ENCODE results near the gene NR6A1.

The NR6A1 gene

DNA sequence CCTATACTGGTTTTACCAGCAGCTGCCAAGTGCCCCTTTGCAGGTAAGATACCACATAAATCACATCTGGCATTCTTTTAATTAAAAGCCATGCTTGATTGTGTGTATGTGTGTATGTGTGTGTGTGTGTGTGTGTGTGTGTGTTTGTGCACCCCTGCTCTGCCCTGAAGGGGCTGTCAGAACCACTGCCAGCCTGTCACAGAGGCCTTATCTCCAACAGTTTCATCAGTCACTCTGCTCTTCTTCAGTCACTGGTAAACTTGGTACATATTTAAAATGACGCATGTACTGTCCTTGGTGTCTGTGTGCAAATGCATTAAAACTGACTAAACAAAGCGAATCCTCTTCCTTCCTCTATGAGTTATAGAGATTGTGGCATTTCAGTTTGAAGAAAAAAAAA, 244.9 kb downstream of the NR6A1 start:
- no peak for DNase-seq (ENCODE audit: low read depth in 2 of 2)

DNA sequence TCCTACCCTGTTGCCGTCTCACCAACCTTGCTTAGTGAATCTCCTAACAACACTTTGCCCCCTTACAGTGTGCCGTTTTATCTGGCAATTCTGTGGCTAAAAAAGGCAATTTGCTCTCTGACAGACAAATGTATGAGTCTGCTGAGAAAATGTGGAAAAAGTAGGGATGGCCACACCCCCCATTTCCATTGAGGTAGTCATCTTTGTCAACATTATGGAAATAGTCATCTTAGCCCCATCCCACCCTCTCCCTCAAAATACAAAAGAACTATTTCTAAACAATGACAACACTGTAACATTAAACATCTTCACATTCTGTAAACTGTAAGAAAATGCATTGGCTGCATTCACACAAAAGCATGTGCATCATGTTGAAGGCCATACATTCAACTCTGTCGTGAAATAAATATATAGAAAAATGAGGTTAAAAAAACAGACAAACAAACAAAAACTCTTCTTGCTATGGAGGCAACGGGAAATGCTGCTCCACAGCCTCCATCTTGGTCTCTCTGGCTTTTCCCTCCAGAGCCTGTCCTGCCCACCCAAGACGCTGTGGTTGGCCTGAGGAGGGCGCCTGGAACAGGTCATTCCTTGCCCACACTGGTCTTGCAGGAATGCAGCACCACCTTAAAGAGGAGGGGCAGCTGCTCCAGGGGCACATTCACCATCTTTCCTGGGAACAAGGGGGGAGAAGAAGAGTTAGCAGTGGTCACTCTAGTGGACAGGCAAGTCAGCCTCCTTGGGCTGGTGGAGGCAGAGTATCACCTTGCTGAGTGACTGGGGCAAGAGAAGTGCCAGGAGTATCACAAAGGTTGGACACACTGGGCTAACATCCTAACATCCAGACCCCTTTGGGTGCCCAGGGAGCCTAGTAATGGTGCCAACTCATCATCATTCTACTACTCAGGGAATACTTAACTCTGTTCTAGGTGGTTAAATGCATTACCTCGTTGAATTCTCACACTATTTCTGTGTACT, 248.7 kb downstream of the NR6A1 start:
- DNase-seq (ENCODE audit: low read depth in 2 of 2): no peak

DNA sequence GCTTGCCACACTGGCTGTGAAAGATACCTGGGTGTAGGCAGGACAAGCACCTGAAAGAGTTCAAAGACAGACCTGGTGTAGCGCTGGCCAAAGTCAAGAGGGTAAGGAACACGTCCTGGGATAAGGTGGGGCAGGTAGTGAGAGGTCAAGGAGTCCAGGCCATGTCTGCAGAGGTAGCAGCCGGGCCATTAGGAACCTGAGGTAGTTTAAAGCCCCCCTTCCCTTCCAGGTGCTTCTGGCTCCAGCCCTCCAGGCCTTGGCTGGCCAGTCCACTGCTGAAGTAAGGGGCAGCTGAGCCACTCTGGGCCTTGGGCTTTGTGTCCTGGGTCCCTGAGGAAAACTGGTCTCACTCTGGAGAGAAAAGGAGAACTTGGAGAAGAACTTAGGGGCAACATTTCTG, 250.0 kb downstream of the NR6A1 start:
- no peak for DNase-seq (ENCODE audit: low read depth in 2 of 2)

DNA sequence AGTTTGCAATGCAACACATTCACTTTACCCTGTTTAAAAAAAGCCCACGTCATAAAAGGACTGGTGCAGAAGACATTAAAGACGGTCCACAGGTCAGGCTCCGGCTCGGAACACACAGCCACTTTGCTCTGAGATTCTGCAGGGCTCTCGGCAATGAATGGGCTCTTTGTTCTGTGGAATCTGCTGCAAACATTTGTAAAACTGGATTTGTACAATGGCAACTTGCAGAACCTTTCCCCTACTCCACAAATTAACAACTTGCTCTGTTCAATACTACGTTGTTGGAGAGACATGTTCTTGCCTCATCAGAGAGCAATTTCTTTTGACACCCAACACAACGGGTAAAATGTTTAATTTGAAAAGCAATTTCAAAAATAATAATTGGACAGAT, 250.9 kb downstream of the NR6A1 start:
- no peak for DNase-seq (ENCODE audit: low read depth in 2 of 2)

DNA sequence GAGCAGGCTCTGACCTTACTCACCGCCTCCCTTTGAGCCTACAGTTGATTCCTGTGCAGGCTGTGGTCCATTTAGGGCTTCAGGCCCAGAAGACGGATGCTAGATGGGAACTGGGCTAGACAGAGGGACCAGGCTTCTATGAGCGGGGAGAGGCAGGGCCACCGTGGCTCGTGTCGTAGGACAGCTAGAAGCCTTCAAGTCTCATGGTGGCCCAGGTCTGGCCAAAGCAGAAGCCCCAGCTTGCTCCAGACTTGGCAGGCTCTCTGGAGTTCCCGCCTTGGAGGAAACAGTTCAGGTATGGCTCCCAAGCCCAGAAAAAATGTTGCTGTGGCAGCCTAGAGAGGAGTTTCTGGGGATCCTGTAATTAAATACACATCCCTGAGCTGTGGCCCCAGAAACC, 253.0 kb downstream of the NR6A1 start:
- DNase-seq (ENCODE audit: low read depth in 2 of 2): no peak

DNA sequence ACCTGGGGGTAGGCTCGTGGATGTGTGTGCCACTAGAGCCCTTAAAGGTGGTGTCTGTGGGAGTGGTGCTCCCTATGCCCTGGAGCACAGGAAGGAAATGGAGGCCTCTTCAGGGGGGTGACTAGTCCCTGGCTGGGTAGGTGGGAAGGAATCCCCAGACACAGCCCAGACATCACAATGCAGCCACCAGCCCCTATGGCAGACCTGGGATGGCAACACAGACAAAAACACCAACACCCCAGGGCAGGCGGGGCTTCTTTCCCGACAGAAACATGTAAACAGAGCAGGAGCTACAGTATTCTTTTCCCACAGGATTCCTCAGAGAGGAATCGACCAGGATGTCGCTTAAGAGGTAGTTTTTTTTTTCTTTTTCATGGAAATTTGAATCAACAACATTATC, 253.5 kb downstream of the NR6A1 start:
- no peak for DNase-seq (ENCODE audit: low read depth in 2 of 2)

DNA sequence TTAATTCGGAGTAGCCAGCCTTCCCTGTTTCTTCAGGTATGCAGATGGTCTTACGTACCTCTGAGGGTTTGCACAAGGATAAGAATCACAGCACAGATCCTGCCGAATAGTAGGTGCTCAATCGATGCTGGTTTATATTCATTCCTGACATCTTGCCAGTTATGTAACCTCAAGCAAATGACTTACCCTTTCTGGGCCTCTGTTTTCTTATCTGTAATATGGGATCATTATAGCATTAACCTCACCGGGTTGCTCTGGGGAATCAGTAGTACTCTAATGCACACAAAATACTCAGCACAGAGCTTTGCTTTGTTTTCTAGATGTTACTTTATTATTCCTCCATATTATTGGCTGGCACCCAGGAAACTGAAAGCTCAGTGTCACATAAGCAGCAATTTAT, 256.2 kb downstream of the NR6A1 start:
- no peak for DNase-seq (ENCODE audit: low read depth in 2 of 2)

DNA sequence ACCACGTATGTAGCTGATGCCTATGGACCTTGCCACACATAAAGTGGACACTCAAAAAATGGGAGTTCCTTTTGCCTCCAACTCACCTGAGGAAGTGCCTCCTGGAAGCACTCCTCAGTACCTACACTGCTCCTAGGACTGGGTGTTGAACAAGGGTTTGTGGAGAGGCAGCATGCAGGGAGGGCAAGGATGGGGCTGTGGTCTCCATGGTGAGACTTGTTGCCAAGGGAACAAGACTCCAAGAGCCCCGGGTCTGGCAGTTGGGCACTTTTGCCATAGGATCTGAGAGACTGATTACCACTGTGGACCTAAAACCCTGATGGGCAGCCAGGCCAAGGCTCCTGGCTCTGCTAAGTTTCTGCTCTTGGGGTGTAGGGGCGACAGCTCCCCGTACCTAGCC, 257.0 kb downstream of the NR6A1 start:
- DNase-seq (ENCODE audit: low read depth in 2 of 2): no peak

DNA sequence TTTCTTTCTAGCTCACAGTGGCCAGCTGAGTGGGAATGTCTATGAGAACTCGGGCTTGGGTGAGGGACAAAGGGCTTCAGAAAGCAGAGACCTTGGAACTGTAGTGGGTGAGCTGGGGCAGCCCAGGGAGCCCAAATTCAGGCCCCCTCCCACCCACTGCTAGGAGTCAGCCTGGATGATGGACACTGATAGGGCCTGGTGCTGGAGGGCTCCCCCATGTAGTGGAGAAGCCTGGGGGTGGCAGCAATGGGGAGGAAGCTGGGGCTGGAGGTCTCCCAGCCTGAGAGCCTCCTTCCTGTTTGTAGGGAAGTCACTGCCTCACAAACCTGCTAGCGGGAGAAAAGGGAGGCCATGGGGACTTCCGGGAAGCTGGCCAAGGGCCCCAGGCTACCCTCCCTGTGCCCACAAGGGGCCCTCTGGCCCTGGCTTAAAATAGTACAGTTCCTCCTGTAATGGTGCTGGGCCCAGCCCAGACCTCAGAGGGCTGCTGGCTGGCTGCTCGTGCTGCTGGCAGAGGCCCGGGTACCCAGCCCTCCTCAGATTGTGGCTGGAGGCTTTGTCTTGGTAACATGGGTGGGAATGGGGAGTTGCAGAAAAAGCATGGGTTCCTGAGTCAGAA, 257.6 kb downstream of the NR6A1 start:
- DNase-seq (ENCODE audit: low read depth in 2 of 2): no peak

DNA sequence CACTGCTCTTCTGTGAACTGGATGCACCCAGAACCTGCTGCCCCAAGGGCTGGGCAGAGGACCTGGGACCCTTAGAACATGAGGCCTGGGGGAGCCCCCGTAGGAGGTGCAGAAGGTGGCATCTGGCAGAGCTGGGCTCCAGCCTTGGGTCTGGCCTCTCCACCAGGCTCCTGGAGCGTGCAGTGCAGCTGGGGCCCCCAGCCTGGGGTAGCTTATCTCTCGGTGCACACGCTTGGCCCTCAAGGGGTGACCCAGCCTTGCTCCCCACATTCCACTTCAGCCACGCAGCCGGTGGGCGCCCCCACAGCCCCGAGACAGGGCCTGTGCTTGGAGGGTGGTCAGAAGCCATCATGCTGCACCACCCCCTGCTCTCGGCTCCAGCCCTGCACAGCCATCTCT, 258.3 kb downstream of the NR6A1 start:
- DNase-seq (ENCODE audit: low read depth in 2 of 2): no peak

DNA sequence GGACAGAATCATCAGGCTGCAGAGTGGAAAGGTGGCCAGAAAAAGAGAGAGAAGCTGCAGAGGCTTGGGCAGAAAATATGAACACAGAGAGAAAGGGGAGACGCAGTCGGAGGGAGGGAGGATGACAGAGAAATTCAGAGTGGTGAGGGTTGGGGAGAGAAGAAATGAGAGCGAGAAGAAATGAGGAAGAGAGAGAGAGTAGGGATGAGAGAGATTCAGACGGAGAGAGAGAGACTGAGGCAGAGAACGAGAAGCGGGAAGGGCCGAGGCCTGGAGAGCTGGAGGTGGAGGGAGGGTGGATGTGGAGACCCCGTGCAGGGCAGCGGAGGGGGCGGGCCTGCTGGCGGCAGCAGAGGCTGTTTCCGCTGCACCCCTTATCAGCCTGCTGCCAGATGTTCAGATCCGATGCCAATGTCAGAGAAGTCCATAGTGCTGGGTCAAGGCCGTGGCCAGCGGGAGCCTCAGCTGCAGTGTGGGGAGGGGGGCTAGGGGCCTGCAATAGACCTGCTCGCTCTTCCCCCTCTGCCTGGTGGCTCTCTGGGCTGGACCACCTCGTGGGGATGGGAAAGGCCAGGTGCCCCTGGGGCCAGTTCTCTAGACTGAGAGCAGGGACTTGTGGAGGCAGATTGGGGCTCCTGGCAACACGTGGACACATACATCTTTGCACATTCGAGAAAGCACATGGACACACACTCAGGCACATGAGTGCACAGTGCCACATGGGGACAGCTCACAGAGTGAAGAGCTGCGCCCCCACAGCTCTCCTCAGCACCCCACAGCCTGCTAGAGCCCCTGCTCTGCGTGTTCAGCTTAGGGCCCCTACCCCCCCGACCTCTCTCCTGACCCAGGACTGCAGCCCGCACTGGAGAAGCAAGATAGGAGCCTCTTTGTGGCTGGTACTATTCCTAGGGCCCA, 259.0 kb downstream of the NR6A1 start:
- DNase-seq (ENCODE audit: low read depth in 2 of 2): no peak

DNA sequence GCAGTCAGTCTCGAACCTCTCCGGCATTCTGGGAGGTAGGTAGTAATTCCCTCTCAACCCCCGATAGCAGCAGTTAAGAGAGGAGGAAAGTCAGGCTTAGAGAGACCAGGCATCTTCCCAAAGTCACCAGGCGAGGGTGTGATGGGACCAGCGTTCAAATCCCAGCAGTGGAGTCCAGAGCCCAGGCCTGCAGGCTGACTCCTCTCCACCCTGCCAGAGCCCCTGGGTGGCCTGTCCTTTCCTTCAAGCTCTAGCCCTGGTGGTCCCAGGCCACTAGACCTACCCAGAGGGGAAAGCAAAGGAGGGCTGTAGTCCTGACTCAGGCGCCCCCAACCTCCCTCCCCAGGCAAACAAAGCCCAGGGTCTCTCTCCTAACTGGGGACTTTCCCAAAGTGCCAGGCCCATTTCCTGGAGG, 259.7 kb downstream of the NR6A1 start:
- no peak for DNase-seq (ENCODE audit: low read depth in 2 of 2)

DNA sequence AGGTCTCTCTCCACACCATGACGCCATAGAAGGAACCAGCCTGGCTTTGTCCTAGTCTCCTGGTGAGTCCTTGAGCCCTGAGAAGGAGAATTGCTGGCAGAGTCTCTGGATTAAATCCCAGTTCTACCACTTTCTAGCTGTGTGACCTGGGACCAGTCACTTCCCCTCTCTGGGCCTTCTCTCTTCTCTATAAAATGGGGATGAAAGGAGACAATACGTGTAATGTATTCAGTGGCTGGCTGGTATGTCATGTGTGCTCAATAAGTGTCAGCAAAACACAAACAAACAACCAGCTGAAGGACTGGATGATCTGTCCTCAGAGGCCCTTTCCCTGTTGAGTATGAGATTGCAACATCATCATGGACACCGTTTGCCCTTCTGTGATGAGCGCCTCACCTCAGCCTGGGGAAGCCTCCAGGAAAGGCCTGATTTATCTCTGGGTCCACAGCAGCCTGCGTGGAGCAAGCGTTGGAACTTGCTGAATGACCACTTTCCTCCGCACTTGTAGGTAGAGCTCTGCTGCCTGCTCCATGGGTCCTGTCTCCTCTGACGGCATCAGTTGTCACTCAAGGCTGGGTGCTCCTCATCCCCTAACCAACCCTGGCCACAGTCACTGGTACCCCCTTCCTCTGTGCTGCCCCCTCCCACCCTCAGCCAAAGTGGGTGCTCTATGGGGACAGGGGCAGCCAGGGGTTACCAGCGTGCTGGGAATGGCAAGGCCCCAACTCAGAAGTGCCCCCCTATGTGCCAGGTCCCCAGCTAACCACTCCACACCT, 260.3 kb downstream of the NR6A1 start:
- DNase-seq (ENCODE audit: low read depth in 2 of 2): no peak

DNA sequence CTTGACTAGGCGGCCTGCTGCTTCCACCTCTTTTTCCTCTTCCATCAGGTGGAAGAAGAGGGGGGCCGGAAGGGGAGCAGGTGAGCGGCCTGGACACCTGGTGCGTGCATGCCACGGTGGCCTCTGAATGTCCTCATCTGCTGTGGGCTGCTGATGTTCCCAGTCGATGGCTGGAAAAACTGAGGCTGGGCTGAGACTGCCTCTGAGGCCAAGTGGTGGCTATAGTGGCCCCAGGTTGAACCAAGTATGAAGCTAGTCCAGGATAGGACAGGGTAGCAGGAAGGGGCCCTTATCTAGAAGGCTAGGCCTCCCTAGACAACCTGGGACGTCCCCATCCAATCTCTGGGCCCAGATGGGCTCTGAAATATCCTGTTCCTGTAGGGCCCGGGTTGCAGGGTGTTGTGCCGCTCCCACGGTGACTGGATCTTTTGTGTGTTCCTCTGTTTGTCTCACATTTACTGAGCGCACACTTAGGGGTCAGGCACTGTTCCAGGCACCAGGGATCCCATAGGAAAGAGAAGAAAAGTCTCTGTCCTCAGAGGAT, 263.2 kb downstream of the NR6A1 start:
- no peak for DNase-seq (ENCODE audit: low read depth in 2 of 2)

DNA sequence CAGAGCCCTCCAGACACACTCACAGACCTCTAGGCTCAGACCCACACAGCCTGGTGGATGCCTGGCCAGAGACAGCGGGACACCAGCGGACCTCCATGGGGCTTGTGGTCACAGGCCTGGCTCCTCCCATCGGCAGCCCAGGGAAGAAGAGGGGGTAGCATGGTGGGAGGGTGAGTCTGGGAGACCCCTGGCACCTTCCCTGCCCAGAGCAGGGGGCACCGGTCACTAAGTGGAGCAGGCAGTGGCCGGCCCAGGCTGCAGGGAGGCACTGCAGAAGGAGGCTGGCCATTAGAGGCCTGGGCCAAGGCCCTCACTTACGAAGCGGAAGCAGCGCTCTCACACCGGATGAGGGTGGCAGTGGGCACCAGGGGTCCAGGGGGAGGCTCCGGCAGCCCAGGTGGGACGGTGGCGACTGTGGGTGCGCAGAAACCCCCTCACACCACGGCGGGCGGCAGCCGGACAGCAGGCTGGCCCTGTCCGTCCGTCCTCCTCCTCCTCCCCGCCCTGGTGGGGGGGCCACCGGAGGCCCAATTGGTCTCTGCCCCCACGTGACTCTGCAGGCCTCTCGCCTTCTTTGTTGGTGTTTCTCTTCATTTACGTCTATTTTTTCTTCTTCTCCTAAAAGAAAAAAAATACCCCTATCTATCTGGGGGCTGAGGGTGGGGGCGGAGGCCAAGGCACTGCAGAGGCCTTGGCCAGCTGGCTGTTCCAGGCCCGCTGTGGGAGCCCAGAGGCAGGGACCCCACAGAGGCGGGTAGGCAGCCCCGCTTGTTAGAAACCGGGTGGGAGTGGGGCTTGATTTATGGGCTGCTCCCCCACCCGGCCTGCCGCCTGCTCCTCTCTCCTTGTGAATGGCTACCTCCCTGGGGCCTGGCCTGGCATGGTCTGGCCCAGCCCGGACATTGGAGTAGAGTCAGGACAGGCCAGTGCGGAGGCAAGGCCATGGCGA, 263.9 kb downstream of the NR6A1 start, which contains the start of gene NR5A1:
Gene NR5A1, minus strand, starts transcription at position 469 of the 949 bp plus-strand sequence. CDS start 4,004 bp downstream, outside the sequence.
- DNase-seq (ENCODE audit: low read depth in 2 of 2): no peak

DNA sequence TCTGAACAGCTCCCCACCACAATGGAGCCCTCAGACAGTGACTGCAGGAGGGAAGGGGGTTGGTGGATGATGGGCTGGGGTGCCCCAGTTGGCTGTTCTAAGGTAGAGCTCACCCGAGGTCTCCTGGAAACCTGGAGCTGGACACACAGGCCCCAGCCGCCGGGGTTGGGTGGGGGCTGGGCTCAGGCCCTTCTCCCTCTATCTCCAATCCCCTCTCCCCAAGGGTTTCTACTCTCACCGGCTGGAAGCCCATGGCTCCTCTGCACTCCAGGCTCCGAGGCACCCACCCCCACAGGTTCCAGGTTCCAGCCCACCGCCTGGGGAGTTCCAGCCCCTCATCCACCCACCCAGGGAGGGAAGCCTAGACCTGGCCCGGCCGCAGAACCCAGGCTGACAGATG, 264.7 kb downstream of the NR6A1 start:
- DNase-seq (ENCODE audit: low read depth in 2 of 2): no peak

DNA sequence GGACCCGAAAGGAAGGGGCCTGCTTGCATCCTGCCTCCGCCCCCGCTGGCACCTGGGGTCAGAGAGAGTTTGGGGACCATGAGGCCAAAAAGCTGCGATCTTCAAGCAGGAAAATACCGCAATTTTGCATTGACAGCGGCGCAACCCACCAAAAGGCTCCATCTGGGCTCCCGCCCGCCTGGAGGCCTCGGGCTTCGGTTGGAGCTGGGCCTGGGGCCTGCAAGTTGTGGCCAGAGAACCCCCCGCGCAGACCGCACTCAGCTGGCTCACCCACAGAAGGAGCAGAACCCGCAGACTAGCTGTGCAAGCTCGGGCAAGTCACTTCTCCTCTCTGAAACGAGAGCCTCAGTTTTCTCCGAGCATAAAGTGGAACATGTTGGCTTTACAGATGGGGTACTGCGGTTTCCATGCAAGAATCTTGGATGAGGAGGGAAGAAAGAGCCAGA, 265.2 kb downstream of the NR6A1 start:
- DNase-seq (ENCODE audit: low read depth in 2 of 2): no peak

DNA sequence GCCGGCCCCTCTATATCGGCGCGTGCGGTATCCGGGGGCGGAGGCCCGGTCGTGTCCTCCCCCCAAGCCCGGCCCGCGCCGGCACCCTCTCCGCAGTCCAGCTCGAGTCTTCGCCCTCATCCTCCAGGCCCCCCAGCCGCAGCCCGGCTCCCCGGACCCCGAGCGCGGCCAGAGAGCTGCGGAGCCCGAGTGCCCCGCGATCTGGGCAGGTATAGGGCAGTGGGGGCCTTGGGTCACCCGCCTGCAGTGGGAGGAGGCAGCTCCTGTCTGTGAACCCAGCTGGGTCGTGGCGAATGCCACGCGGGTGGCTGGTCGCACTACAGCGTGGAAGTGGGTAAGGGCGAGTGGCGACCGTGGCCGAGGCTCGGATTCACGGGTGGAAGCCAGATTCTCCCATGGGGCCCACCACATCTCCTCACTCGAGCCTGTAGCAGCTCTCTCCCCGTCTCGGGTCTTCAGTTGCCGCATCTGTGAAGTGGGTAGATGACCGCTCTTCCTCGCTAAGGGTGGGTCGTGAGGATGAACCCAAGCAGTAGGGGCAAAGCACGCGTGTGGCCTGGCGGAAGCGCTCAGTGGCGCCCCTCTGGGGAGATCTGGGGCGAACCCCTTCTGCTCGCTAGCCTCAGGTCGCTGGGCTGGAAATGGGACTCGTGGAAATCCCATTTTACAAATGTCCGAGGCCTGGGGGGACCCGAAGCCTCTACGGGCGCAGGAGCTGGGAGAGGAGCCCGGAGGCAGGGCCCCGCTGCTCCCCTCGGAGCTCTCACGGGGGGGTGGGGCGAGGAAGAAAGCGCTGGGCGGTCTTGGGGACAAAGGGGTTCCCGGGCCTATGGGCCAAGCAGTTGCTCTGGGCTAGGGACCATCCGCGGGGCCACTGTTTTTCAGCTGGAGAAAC, 265.9 kb downstream of the NR6A1 start:
- no peak for DNase-seq (ENCODE audit: low read depth in 2 of 2)

DNA sequence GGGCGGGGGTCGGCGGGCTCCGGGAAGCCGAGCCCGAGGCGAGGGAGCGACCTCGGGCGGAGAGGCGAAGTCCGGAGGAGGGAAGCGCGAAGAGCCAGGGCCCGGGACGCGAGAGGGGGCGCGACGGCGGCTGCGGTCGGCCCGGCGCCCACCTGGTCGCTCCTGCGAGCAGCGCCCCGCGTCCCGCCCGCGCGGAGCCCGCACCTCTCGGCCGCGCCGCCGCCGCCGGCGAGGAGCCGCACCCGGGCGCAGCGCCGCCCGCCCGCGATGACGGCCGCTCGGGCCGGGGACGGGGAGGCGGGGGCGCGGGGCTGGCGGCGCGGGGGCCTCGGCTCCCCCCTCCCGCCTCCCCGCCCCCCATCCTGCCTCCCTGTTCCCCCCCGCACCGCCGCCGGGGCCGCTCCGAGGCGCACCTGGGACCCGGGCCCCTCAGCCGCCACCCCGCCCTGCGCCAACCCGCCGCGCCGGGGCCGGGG, 266.5 kb downstream of the NR6A1 start:
- DNase-seq (ENCODE audit: low read depth in 2 of 2): no peak

All from activated CD4-positive, alpha-beta T cell treated with anti-CD3 and anti-CD28 coated beads for 24 hours (primary cell).